ENCODE data around the gene PDIA4.

The PDIA4 gene

DNA sequence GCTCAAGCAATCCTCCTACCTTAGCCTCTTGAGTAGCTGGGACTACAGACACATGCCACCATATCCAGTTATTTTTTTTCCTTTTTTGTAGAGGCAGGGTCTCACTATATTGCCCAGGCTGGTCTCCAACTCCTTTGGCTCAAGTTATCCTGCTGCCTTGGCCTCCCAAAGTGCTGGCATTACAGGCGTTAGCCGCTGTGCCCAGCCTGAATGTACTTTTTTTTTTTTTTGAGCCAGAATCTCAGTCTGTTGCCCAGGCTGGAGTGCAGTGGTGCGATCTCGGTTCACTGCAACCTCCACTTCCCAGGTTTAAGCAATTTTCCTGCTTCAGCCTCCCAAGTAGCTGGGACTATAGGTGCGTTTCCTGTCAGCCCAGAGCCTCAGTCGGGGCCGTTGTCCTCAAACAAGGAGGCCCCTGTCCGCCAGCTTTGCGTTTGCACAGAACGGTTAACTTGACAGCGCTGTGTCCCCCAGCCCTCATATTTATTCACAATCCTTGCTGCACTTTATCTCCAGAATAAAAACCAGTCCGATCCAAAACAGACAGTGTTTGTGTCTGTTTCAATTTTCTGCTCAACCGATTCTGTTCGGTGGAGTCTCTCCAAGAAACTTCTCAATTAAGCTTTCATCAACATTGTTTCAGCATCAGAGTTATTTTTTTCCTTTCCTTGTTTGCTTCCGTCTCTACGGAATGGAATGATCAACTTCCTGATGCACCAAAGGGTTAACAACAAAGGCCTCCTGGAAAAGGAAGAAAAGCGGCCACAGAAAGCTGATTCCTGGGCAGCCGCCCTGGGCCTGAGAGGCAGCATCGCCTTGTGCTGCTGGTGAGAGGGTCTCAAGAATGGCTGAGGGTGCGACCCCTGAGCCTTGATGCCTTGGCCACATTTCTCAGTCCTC lies 64.5 kb downstream of the PDIA4 start:
- no peak for DNase-seq

DNA sequence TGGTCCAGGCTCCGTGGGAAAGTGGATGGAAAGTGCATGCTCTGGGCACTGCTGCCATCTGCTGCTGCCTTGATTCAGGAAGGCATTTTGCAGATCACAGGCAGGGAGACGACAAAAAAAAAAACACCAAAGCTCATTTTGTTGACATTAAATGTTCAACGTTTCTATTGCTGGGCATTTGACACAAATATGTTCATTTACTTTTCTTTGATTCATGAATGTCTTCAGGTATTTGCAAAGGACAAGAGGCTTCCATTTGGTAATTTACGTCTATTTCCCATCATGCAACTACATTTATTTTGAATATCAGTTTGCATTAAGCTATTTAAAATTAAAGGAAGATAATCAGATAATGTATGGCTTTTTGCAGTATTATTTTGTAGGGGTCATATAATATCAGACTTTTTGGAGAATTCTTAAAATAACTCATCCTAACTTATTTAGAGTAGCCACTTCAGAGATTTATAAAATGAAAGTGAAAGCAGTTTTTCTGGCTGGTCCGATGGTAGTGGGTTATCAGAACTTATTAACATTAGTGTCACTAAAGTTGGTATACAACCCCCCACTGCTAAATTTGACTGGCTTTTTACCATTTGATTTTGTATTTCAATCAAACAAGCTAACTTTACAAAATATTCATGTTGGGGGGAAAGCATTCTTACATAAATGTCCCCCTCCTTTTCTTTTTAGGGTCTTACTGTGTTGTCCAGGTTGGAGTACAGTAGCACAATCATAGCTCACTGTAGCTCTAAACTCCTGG lies 65.3 kb downstream of the PDIA4 start:
- DNase-seq: peak; percentile 56

DNA sequence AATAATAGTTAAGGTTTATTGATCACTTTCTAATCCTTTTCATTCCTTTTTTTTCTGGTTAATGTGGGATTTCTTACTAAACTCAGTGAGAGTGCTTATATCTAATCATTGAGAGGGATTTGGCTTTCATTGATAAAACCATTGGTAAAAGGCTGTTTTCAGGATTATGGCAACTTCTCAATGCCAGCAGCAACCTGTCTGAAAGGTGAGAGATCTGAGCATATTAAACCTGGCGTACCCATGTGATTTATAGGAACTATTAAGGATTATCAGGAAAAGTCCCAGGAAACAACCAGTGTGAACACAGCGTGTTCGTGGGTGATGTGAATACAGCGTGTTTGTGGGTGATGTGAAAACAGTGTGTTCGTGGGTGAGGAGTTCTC lies 65.9 kb downstream of the PDIA4 start:
- no peak for DNase-seq

DNA sequence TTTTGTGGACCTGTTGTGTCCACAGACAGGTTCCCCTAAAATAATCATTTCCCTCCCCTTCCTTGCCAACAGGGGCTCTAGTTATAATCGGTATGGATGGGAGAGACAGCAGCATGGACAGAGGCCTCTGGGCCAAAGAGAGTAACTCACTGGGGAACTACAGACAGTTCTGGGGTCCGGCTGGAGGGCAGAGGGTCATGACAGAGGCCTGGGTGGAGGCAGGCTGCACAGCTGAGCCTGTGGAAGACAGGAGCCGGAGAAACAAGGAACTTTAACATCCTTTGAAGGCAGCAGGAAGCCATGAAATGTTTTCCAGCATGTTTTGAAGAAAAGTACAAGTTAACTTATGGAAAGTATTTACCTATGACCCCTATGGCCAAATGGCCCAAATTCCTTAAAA lies 68.6 kb downstream of the PDIA4 start:
- no peak for DNase-seq

DNA sequence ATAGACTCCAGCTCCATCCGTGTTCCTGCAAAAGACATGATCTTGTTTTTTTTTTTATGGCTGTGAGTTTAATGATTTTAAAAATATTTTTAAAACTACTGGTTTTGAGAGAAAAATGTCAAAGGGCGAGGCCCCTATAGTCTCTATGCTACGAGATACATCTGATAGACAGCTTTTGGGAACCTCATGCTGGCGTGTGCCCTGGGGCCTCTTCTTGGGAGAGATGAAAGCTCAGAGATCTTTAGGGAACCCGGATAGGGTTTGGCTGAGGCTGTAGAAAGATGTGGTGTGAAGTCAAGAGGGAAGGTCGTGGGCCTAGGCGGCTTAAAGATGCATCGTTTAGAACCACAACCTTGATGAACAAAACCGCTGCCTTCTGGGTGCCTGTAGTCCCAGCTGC lies 70.2 kb downstream of the PDIA4 start:
- DNase-seq: no peak

DNA sequence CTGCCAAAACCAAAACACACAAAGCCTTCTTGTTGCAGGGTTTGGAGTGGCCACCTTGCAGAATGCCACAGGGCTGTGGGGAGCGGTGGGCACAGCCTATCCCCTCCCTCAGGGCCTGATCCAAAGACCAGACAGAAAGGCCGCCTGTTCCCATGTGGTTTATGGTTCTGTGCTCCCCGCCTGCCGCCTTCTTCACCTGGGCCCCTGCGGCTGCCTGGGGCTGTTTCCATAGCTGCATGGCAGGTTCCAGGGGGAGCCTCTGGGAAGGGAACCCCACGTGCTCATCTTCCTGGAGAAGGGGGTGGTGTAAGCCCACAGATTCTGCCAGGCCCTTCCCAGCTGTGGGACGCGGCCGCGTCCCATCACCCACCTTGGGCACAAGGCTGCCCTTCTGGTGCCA lies 73.5 kb downstream of the PDIA4 start:
- DNase-seq: no peak

DNA sequence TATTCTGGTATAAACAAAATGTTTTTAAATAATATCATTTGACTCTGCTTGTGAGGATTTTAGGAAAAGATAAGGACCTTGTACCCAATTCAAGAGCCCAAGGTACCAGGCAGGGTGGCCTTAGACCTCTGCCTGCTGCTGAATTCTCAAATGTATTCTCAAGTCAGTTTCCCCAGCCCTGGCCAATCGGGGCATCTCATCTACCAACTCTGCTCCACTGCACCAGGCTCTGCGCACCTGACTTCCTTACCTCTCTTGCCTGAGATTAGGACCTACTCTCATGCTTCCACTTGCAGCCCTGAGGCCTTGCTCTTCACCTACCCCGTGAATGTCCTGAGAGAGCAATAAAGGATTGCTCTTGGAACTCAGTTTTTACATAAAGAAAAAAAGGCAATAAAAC lies 74.6 kb downstream of the PDIA4 start:
- DNase-seq: no peak

All from NCI-H2171 (cell line).